Bone marrow (tissue), 2 donors: ENCODE data around the gene CPSF3.

Experiments used
- DNase-seq, 2 donors: peaks; one replicate each; lab custom pipeline; 2025; lab: John Stamatoyannopoulos, UW

CPSF3 gene

GRCh38 chr2:9419541-9419940 lies 3.9 kb upstream of the CPSF3 start:
- no peak for DNase-seq

- DNase-seq, result no peak
Observed at GRCh38 chr2:9420495-9420894, 3.0 kb upstream of the CPSF3 start.

GRCh38 chr2:9422321-9423099 lies 944 bp upstream of the CPSF3 start:
- DNase-seq, result peak; percentile 35 to 41

- no peak for DNase-seq
Observed at GRCh38 chr2:9423922-9424272, 443 bp downstream of the CPSF3 start.

GRCh38 chr2:9424447-9425164 lies 1.2 kb downstream of the CPSF3 start:
- DNase-seq, result no peak

- DNase-seq, result no peak
Observed at GRCh38 chr2:9428965-9429577, 5.6 kb downstream of the CPSF3 start.

- DNase-seq, result no peak
Observed at GRCh38 chr2:9430316-9431293, 7.2 kb downstream of the CPSF3 start.

- DNase-seq, result no peak
Observed at GRCh38 chr2:9434489-9434888, 11.0 kb downstream of the CPSF3 start.

- no peak for DNase-seq
Observed at GRCh38 chr2:9439536-9439935, 16.1 kb downstream of the CPSF3 start.

GRCh38 chr2:9440058-9440727 lies 16.7 kb downstream of the CPSF3 start:
- DNase-seq, result no peak

- no peak for DNase-seq
Observed at GRCh38 chr2:9441556-9441955, 18.1 kb downstream of the CPSF3 start.

- DNase-seq, result no peak
Observed at GRCh38 chr2:9443526-9443925, 20.1 kb downstream of the CPSF3 start.

- no peak for DNase-seq
Observed at GRCh38 chr2:9445089-9445488, 21.6 kb downstream of the CPSF3 start.

GRCh38 chr2:9451231-9451630 lies 27.8 kb downstream of the CPSF3 start:
- DNase-seq, result no peak

GRCh38 chr2:9460441-9461017 lies 37.1 kb downstream of the CPSF3 start:
- no peak for DNase-seq

- DNase-seq, result no peak
Observed at GRCh38 chr2:9461079-9461478, 37.6 kb downstream of the CPSF3 start.

GRCh38 chr2:9462313-9462712 lies 38.9 kb downstream of the CPSF3 start:
- DNase-seq, result no peak

GRCh38 chr2:9462886-9463697 lies 39.6 kb downstream of the CPSF3 start:
- DNase-seq, result no peak

- peak in 1 of 2 donors; percentile 42 for DNase-seq
Observed at GRCh38 chr2:9463698-9464034, 40.2 kb downstream of the CPSF3 start.

- no peak for DNase-seq
Observed at GRCh38 chr2:9465170-9465569, 41.7 kb downstream of the CPSF3 start.
